Activated naive CD4-positive, alpha-beta T cell treated with anti-CD3 and anti-CD28 coated beads for 36 hours (primary cell): ENCODE data around the gene CEP44. TPM values are rescaled to one million over a fixed set of nuclear protein-coding genes. Genes with fewer than 3 reads are reported as not detected.
"Not testable (repeated sequence)": the region's sequence is repeated elsewhere in the genome, so short reads cannot be mapped to it uniquely, and the experiment has no call there.

ENCODE experiments used
- CTCF ChIA-PET: fragments of 350-600 bp; sonication (Branson Sonifier 250); formaldehyde crosslinking; loops from one replicate; lab custom pipeline; 2021; ENCODE audit warnings: antibody characterized with exemption; lab: Charles Lee
- DNase-seq: peaks from one replicate; pipeline ENCODE4 v3.0.0-alpha.2; 2020
- H3K27ac Mint-ChIP-seq: one replicate; pipeline ENCODE4 v1.8.0; 2021; ENCODE audit warnings: mild to moderate bottlenecking, mixed read lengths
- H3K27me3 Mint-ChIP-seq: one replicate; pipeline ENCODE4 v1.8.0; 2021; ENCODE audit warnings: low read depth, mixed read lengths
- H3K36me3 Mint-ChIP-seq: one replicate; pipeline ENCODE4 v1.8.0; 2021; ENCODE audit warnings: low read depth, mixed read lengths
- H3K4me1 Mint-ChIP-seq: one replicate; pipeline ENCODE4 v1.8.0; 2021; ENCODE audit warnings: low read depth, mixed read lengths
- H3K4me3 Mint-ChIP-seq: one replicate; pipeline ENCODE4 v1.8.0; 2021; ENCODE audit warnings: mild to moderate bottlenecking, moderate library complexity, mixed read lengths
- H3K9me3 Mint-ChIP-seq: one replicate; pipeline ENCODE4 v1.8.0; 2021; ENCODE audit warnings: mixed read lengths
- intact Hi-C: fragments of 100-400 bp; cut with micrococcal nuclease; formaldehyde crosslinking; loops from one replicate; pipeline ENCODE4 v1.15.1; 2023
- total RNA-seq, 2 experiments: library from RNA; stranded (reverse); gene quantifications; one replicate each; pipeline ENCODE4 v1.2.3, GENCODE V29; 2021

The CEP44 gene
- total RNA-seq, 2 experiments from 2014 or later, result 41.2 to 41.4 TPM

- intact Hi-C loops, result no loop called here
- H3K27me3 Mint-ChIP-seq, result peaks cover 13% of the 10 kb centered on the region
- DNase-seq, result no peak
- no peaks in the 10 kb centered on the region for H3K36me3 Mint-ChIP-seq
- H3K4me1 Mint-ChIP-seq, result no peaks in the 10 kb centered on the region
- H3K4me3 Mint-ChIP-seq, result no peak overlapping the region
- H3K9me3 Mint-ChIP-seq, result no peaks in the 10 kb centered on the region
- CTCF ChIA-PET, result interaction anchor here (0.6 to 0.7 kb wide), 2 partner anchors 145 to 341 kb away, joined by 3 to 4 read pairs; no protein-coding TSS in a partner anchor
- H3K27ac Mint-ChIP-seq, result no peak overlapping the region
These were observed 95.2 kb downstream of the CEP44 start for GRCh38 chr4:174378951-174379350.

- H3K4me1 Mint-ChIP-seq, DNase-seq, H3K9me3 Mint-ChIP-seq, intact Hi-C loops, CTCF ChIA-PET, H3K27ac Mint-ChIP-seq, H3K4me3 Mint-ChIP-seq, H3K36me3 Mint-ChIP-seq: not testable (repeated sequence)
- H3K27me3 Mint-ChIP-seq, result peaks cover 12% of the 10 kb centered on the region
These were observed 96.5 kb downstream of the CEP44 start for GRCh38 chr4:174380206-174380605.

GRCh38 chr4:174380699-174381439 is 97.2 kb downstream of the CEP44 start:
- Mint-ChIP-seq H3K4me3 (no peak overlapping the region), H3K27me3 (peaks cover 11% of the 10 kb centered on the region), H3K27ac (no peak overlapping the region), H3K9me3 (no peaks in the 10 kb centered on the region), H3K4me1 (no peaks in the 10 kb centered on the region), H3K36me3 (no peaks in the 10 kb centered on the region)
- intact Hi-C loops, result no loop called here
- DNase-seq, result no peak
- CTCF ChIA-PET, result no interaction called here

- intact Hi-C loops, result no loop called here
- Mint-ChIP-seq H3K9me3 (no peaks in the 10 kb centered on the region), H3K27ac (no peak overlapping the region), H3K36me3 (no peaks in the 10 kb centered on the region), H3K4me1 (no peaks in the 10 kb centered on the region), H3K27me3 (peaks cover 11% of the 10 kb centered on the region), H3K4me3 (no peak overlapping the region)
- DNase-seq, result no peak
- CTCF ChIA-PET, result no interaction called here
These were observed 97.7 kb downstream of the CEP44 start for GRCh38 chr4:174381440-174381800.

Other genes with a start within 250 kb of the CEP44 start
- gene FBXO8, start 244 bp upstream of the CEP44 start, total RNA-seq, result 10 to 100 TPM; 19.9 to 21.2 TPM
- 1 to 10 TPM; 1.5 to 2.8 TPM for gene HPGD, start 238.6 kb downstream of the CEP44 start, total RNA-seq